GM10266 (cell line): ENCODE data around the gene FOXN3.

Experiments used
- DNase-seq: peaks from one replicate; pipeline ENCODE4 v3.0.0; 2012; ENCODE audit errors: extremely low spot score
- TF ChIP-seq, protein P1 (sequence below): IDR thresholded peaks from 2 replicates; pipeline ENCODE4 v1.5.1; 2012; ENCODE audit warnings: mild to moderate bottlenecking, low read depth; ENCODE audit not compliant: control insufficient read depth, insufficient read depth; ENCODE audit errors: missing control alignments

FOXN3 gene

DNA sequence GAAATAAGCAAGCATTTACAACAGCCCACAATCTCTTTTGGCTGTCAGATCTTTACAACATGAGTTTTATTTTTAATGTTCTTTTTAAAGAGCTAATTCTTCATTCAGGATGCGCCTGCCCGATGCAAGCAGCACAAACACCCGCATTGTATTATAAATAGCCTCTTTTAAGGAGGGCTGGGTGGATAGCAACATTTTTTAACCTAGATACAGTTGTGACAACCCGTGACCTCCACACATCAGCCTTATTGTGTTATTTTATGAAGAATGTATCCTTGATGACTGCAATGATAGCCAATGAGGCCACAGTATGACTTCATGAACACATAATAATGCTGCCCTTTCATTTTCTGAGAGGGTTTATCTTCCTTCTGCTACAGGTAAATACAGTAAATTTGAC lies 173.7 kb downstream of the FOXN3 start:
- no peak for DNase-seq
- TF ChIP-seq, protein P1, sequence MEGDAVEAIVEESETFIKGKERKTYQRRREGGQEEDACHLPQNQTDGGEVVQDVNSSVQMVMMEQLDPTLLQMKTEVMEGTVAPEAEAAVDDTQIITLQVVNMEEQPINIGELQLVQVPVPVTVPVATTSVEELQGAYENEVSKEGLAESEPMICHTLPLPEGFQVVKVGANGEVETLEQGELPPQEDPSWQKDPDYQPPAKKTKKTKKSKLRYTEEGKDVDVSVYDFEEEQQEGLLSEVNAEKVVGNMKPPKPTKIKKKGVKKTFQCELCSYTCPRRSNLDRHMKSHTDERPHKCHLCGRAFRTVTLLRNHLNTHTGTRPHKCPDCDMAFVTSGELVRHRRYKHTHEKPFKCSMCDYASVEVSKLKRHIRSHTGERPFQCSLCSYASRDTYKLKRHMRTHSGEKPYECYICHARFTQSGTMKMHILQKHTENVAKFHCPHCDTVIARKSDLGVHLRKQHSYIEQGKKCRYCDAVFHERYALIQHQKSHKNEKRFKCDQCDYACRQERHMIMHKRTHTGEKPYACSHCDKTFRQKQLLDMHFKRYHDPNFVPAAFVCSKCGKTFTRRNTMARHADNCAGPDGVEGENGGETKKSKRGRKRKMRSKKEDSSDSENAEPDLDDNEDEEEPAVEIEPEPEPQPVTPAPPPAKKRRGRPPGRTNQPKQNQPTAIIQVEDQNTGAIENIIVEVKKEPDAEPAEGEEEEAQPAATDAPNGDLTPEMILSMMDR, result no peak

DNA sequence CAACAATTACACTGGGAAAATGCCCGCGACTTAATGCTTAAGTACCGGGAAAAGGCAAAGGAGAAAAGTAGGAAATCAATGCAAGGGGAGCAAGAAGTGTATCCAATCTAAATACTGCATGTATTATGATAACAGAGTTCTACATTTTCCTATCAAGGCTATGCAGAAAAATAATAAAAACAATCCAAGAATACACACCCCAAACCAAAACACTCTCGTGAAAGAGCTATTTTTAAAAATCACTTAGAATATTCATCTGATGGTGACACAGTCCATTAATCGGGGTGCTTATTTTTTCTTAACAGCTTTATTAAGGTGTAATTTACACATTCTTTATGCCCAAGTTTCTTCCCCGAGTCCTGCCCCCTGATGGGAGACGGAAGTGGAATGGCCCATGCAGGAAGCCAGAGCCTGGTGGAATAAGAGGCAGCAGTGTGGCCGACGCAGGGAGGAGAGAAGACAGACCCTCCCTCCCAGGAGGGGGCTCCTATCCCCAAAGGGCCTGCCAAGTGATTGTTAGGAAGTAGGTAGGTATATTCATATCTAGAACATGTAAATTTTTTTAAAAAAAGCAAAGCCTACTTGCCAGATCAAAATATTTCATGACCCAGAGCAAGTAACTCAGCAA lies 174.3 kb downstream of the FOXN3 start:
- TF ChIP-seq, protein P1, result no peak
- no peak for DNase-seq

DNA sequence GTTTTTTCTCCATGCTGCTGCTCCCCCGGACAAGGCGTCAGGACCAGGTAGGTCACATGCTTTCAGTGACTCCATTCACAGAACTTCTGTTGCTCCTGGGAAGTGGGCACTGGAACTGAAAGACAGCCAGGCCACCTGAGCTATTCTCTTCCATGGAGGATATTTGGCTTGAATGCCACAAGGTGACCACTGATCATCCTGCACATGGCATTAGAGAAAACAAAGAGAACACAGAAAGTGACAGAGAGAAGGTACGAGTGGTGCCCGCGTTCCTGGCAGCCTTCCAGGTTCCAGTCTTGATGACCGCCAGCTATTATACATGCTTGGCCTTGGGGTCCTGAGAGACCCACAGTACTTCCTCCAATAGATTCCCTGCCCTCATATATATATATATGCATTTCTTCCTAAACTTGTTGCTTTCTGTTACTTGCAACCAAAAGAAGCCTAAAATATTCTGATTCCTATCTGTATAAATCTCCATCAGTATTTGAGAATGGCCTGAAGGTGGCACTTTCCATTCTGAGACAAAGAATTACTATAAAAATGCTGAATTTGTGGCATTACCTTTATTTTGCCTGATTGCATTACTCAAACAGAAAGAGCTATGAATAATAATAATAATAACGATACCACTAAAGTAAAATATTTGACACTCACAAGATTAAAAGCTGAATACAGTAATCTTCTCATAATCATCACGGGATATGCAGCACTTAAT lies 174.9 kb downstream of the FOXN3 start:
- DNase-seq, result no peak

DNA sequence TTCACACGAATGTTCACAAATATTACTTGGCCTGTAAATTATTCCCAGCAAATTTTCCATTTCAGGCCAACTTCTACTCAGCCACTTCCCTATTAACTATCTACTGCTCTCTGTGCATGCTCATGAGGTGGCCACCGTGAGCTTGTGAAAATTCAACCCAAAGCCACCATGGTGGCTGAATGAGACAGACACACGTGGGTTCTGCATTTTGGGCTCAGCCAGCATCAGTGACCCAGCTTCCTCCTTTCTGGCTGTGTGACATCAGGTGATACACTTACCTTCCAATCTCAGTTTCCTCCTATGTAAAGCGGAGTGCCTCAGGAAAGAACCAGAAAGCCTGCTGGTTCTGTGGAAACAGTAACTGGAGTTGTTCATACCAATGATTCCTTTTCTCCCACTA lies 175.8 kb downstream of the FOXN3 start:
- TF ChIP-seq, protein P1, result no peak

More for the DNA sequence above, 174.9 kb downstream of the FOXN3 start:
- TF ChIP-seq, protein P1, result no peak

DNA sequence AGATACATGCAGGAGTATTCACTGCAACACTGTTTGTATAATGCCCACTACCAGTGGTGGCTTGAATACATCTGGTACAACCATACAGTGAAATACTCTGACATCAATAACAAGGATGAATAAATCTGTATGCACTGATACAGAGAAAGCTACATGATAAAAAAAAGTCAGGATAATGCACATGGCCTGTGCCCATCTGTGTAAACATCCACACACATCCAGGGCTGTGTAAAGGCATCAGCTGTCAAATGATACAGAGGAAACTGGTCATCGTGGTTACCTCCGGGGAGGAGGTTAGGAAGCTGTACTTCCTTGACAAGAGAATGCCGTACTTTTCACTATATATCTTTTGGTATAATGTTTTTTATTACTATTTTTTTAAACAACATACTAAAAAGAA lies 176.6 kb downstream of the FOXN3 start:
- no peak for DNase-seq
- TF ChIP-seq, protein P1, result no peak

More for the DNA sequence above, 175.8 kb downstream of the FOXN3 start:
- no peak for DNase-seq

DNA sequence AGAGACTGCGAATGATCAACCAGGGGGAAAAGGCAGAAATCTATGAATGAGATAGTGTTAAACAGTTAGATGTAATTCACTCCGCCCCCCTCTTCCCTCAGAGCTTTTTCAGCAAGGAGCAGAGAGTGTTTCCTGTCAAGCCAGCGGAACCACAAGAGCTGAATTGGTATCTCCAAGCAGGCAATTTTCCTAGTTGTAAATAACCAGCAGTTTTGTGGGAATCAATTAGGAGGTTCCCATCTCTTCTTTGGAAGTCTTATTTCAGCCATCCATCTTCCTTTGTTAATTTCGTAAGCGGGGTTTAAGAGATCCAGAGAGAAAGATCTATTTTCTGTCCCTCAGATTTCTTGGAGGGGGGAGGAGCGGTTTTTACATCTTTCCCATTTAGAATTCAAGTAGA lies 178.0 kb downstream of the FOXN3 start:
- DNase-seq, result no peak
- TF ChIP-seq, protein P1, result no peak

DNA sequence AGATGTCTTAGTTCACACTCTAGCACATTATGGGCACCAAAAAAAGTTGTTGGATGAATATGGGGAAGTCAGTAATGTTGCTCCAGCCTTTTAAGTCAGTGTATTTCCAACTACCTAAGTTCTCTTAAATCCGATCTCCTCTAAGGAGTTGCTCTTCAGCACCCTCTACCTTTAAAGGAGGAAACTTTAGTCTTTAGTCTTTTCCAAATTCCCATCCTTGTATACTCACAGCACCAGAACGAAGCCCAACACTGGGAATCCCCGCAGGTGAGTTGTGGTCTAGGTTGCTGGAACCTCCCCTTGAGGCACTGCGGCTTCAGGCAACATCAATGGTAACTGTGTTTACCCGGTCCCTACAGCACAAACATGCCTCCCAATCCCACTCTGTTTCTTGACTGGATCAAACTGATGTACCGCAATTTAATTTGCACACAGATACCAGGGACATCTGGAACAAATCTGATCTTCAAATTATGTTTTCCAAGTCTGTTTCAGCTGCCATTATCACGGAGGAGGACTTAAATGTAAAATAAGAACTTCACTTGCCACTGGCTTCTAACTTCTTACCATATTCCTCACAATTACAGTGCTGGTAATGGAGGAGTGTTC lies 179.0 kb downstream of the FOXN3 start:
- TF ChIP-seq, protein P1, result no peak
- no peak for DNase-seq
